ENCODE results near the gene APRT. TPM values are rescaled to one million over a fixed set of nuclear protein-coding genes. Genes with fewer than 3 reads are reported as not detected.
"Not testable (repeated sequence)": the region's sequence is repeated elsewhere in the genome, so short reads cannot be mapped to it uniquely, and the experiment has no call there.

Gene APRT
- total and polyA plus RNA-seq, 9 of the 15 experiments (the other 6 are each of a cell fraction or from before 2014, with no cell fraction given), result 41.7 to 409 (median 146) TPM

DNA sequence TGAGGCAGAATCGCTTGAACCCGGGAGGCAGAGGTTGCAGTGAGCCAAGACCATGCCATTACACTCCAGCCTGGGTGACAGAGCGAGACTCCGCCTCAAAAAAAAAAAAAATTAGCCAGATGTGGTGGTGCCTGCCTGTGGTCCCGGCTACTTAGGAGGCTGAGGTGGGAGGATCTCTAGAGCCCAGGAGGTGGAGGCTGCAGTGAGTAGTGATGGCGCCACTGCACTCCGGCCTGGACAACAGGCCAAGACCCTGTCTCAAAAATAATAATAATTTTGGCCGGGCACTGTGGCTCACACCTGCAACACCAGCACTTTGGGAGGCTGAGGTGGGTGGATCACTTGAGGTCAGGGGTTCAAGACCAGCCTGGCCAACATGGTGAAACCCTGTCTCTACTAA, 23.0 kb downstream of the APRT start:
- intact Hi-C loops (cut with micrococcal nuclease); H3K9me3 ChIP-seq (replicated peaks; ENCODE audit: control insufficient read depth, insufficient read depth, low read depth, low read length); DNase-seq (ENCODE audit: extremely low read depth in 1 of 4, low spot score in 3 of 4); in situ Hi-C loops (cut with MboI); H2AFZ ChIP-seq (ENCODE audit: low read depth, low read length); H3K9ac ChIP-seq (ENCODE audit: insufficient read depth in 1 of 2, low read depth in 2 of 2, low read length in 2 of 2); FAIRE-seq; H3K27me3 ChIP-seq (ENCODE audit: control insufficient read depth in 2 of 2, insufficient read depth in 2 of 2, low read length in 2 of 2); H4K20me1 ChIP-seq (replicated peaks; ENCODE audit: control insufficient read depth, insufficient read depth, low read length); H3K36me3 ChIP-seq (ENCODE audit: control insufficient read depth, insufficient read depth, low read length); H3K27ac ChIP-seq (ENCODE audit: extremely low read depth, low read depth, low read length); ATAC-seq; BruUV-seq (replicated peaks); H3K9me1 ChIP-seq (ENCODE audit: control insufficient read depth, insufficient read depth, low read length); H3K4me3 ChIP-seq; H3K4me2 ChIP-seq (ENCODE audit: insufficient read depth, low read length): not testable (repeated sequence)
- WGBS (ENCODE audit: insufficient coverage, low coverage, missing lambda C conversion rate), result 87% methylated on average over 8 of the region's 8 CpGs
- peak; percentile 24; the same call in 1 of the 2 replicates for TF ChIP-seq ZFX (CRISPR knock-in tag; IDR thresholded peaks at IDR 0.05)
- TF ChIP-seq, protein P1, sequence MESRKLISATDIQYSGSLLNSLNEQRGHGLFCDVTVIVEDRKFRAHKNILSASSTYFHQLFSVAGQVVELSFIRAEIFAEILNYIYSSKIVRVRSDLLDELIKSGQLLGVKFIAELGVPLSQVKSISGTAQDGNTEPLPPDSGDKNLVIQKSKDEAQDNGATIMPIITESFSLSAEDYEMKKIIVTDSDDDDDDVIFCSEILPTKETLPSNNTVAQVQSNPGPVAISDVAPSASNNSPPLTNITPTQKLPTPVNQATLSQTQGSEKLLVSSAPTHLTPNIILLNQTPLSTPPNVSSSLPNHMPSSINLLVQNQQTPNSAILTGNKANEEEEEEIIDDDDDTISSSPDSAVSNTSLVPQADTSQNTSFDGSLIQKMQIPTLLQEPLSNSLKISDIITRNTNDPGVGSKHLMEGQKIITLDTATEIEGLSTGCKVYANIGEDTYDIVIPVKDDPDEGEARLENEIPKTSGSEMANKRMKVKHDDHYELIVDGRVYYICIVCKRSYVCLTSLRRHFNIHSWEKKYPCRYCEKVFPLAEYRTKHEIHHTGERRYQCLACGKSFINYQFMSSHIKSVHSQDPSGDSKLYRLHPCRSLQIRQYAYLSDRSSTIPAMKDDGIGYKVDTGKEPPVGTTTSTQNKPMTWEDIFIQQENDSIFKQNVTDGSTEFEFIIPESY (CRISPR knock-in tag; IDR thresholded peaks at IDR 0.05), result peak; percentile 64
- ChIA-PET CTCF (ENCODE audit: low intra/inter-chr PET ratio) (interaction anchor here (0.6 to 1.2 kb wide), 2 partner anchors 40 to 263 kb away, joined by 3 read pairs; no protein-coding TSS in a partner anchor), POLR2A (interaction anchor here (0.6 to 1.0 kb wide), 3 partner anchors 10 to 251 kb away, joined by 3 to 4 read pairs (median 4); no protein-coding TSS in a partner anchor)
- Histone ChIP-seq H3K4me1 (replicated peaks in 1 of 2; ENCODE audit: control insufficient read depth in 2 of 2, insufficient read depth in 2 of 2, low read length in 2 of 2) (peaks cover 14 to 68% of the 10 kb centered on the region in 2 experiments), H3K79me2 (ENCODE audit: control insufficient read depth, insufficient read depth, low read length) (peaks cover 20% of the 10 kb centered on the region)
